Natural killer cell (primary cell): ENCODE results near the gene DSCAML1. TPM values are rescaled to one million over a fixed set of nuclear protein-coding genes. Genes with fewer than 3 reads are reported as not detected.

ENCODE experiments used
- ATAC-seq, 3 donors: fragments of 150-1000 bp in 2 of 3; fragments of 200-7000 bp in 1 of 3; cut with Tn5 transposase; 1 replicate in 1 of 3; 2 replicates in 2 of 3; pipeline ENCODE4 v1.10.0; 2021; ENCODE audit warnings: mild to moderate bottlenecking in 2 of 3, moderate library complexity in 2 of 3
- DNase-seq, 2 donors: peaks; one replicate each; pipeline versions ENCODE4 v3.0.0 to v3.0.0-alpha.2; 2013 to 2021; ENCODE audit warnings: mixed read lengths in 1 of 2
- H3K27ac ChIP-seq: one replicate; pipeline ENCODE4 v1.5.1; 2013; ENCODE audit warnings: mild to moderate bottlenecking, low read length
- H3K27me3 ChIP-seq: one replicate; pipeline ENCODE4 v1.6.1; 2013; ENCODE audit warnings: low read length; ENCODE audit not compliant: control insufficient read depth, insufficient read depth
- H3K36me3 ChIP-seq: one replicate; pipeline ENCODE4 v1.6.1; 2013; ENCODE audit warnings: low read length; ENCODE audit not compliant: control insufficient read depth, insufficient read depth
- H3K4me1 ChIP-seq: one replicate; pipeline ENCODE4 v1.6.1; 2013; ENCODE audit warnings: low read length; ENCODE audit not compliant: control insufficient read depth, insufficient read depth
- H3K4me3 ChIP-seq: one replicate; pipeline ENCODE4 v1.5.1; 2013; ENCODE audit warnings: low read length
- H3K9me3 ChIP-seq: one replicate; pipeline ENCODE4 v1.6.1; 2013; ENCODE audit warnings: low read length; ENCODE audit not compliant: control insufficient read depth, insufficient read depth
- H3K27ac Mint-ChIP-seq, 2 donors: one replicate each; pipeline ENCODE4 v1.8.0; 2022; ENCODE audit warnings: mild to moderate bottlenecking in 2 of 2, mixed read lengths in 2 of 2, moderate library complexity in 1 of 2
- H3K27me3 Mint-ChIP-seq, 2 donors: one replicate each; pipeline ENCODE4 v1.8.0; 2022; ENCODE audit warnings: low read depth in 2 of 2, mixed read lengths in 2 of 2
- H3K36me3 Mint-ChIP-seq: one replicate; pipeline ENCODE4 v1.8.0; 2022; ENCODE audit warnings: mixed read lengths
- H3K4me1 Mint-ChIP-seq, 2 donors: one replicate each; pipeline ENCODE4 v1.8.0; 2022; ENCODE audit warnings: mixed read lengths in 2 of 2
- H3K4me3 Mint-ChIP-seq: one replicate; pipeline ENCODE4 v1.8.0; 2022; ENCODE audit warnings: mild to moderate bottlenecking, moderate library complexity, mixed read lengths
- H3K9me3 Mint-ChIP-seq, 2 donors: one replicate each; pipeline ENCODE4 v1.8.0; 2022; ENCODE audit warnings: mixed read lengths in 2 of 2
- WGBS: methylation state at CpG from one replicate; pipeline ENCODE4 v1.1.7; 2013; ENCODE audit warnings: missing lambda C conversion rate; ENCODE audit not compliant: insufficient coverage; 5-methylcytosine and 5-hydroxymethylcytosine counted together
- intact Hi-C: fragments of 100-400 bp; cut with micrococcal nuclease; formaldehyde crosslinking; loops from one replicate; pipeline ENCODE4 v1.14.2; 2022
- total RNA-seq, 4 donors: library from RNA; stranded (reverse); fragments of 120-200 nt in 1 of 4; gene quantifications; one replicate each; pipeline versions ENCODE4 v1.2.3 to v1.2.4, GENCODE V29; 2013 to 2022
- TF ChIP-seq, protein P1 (sequence below): fragments of 200-600 bp; IDR thresholded peaks from one replicate; pipeline ENCODE4 v1.8.0; 2022; ENCODE audit warnings: antibody characterized with exemption

The DSCAML1 gene
- total RNA-seq, 3 donors from 2014 or later (not counting 1 experiment from before 2014, with no cell fraction given) = 0.66 TPM; not detected in 2

DNA sequence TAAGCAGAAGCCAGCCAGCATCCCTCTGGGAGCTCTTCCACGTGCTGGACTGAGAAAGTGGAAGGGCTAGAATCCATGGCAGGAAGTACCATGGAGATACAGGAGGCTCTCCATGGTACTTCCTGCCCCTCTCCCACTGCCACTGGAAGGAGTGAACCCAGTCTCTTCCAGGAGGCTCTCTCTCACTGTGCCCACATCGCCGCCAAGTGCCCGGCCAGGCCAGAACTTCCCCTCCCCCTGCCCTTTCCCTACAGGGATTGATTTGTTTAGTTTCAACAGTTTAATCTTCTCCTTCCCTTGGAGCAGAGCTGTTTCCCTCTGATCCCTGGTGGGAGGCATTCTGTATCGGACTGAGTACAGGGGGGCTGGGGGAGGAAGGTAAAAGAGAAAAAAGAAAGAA is 133.6 kb downstream of the DSCAML1 start:
- Histone ChIP-seq H3K9me3 (no peaks in the 10 kb centered on the region), H3K36me3 (no peaks in the 10 kb centered on the region), H3K4me1 (peaks cover 5% of the 10 kb centered on the region), H3K27ac (no peak overlapping the region), H3K4me3 (no peak overlapping the region), H3K27me3 (no peaks in the 10 kb centered on the region)
- Mint-ChIP-seq H3K4me3 (no peak overlapping the region), H3K36me3 (no peaks in the 10 kb centered on the region), H3K9me3 (no peaks in the 10 kb centered on the region), H3K4me1 (peaks cover 0 to 5% of the 10 kb centered on the region in 2 donors), H3K27me3 (peaks cover 9 to 11% of the 10 kb centered on the region in 2 donors), H3K27ac (no peak overlapping the region)
- TF ChIP-seq, protein P1, sequence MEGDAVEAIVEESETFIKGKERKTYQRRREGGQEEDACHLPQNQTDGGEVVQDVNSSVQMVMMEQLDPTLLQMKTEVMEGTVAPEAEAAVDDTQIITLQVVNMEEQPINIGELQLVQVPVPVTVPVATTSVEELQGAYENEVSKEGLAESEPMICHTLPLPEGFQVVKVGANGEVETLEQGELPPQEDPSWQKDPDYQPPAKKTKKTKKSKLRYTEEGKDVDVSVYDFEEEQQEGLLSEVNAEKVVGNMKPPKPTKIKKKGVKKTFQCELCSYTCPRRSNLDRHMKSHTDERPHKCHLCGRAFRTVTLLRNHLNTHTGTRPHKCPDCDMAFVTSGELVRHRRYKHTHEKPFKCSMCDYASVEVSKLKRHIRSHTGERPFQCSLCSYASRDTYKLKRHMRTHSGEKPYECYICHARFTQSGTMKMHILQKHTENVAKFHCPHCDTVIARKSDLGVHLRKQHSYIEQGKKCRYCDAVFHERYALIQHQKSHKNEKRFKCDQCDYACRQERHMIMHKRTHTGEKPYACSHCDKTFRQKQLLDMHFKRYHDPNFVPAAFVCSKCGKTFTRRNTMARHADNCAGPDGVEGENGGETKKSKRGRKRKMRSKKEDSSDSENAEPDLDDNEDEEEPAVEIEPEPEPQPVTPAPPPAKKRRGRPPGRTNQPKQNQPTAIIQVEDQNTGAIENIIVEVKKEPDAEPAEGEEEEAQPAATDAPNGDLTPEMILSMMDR = no peak
- ATAC-seq = no peak
- WGBS = 63% methylated on average over 1 of the region's 5 CpGs
- DNase-seq = no peak
- intact Hi-C loops = no loop called here

DNA sequence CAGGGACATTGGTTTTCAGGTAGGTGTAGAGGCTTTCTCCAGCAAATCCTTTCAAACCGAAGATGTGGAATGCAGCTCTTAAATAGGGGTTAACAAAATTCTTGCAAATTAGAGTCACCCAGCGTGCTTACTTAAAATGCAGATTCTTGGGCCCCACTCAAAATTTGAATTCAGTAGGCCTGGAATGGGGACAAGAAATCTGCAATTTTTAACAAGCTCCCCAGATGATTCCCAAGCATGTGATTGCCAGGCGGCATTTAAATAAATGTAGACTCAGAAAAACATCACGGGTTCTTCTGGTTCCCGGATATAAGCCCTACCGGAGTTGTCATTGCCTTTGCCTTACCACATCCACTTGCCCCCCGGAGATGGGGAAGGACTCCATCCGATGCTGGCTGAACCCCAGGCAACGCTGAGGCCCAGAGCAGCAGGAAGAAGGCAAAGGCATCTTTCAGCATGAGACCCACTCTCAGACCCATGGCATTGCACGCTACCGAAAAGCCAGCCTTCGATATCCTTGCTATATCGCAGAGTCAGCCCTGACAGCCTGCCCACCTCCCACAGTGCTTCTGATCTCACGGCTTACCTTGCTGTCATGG is 134.2 kb downstream of the DSCAML1 start:
- Mint-ChIP-seq H3K36me3 (no peaks in the 10 kb centered on the region), H3K27ac (no peak overlapping the region), H3K9me3 (no peaks in the 10 kb centered on the region), H3K4me1 (peaks cover 0 to 5% of the 10 kb centered on the region in 2 donors), H3K4me3 (no peak overlapping the region), H3K27me3 (peaks cover 9 to 16% of the 10 kb centered on the region in 2 donors)
- Histone ChIP-seq H3K9me3 (no peaks in the 10 kb centered on the region), H3K27me3 (no peaks in the 10 kb centered on the region), H3K27ac (no peak overlapping the region), H3K36me3 (no peaks in the 10 kb centered on the region), H3K4me1 (peaks cover 5% of the 10 kb centered on the region), H3K4me3 (no peak overlapping the region)
- 92% methylated on average over 14 of the region's 14 CpGs for WGBS
- intact Hi-C loops = no loop called here
- ATAC-seq = no peak
- DNase-seq = no peak
- TF ChIP-seq, protein P1 = no peak

DNA sequence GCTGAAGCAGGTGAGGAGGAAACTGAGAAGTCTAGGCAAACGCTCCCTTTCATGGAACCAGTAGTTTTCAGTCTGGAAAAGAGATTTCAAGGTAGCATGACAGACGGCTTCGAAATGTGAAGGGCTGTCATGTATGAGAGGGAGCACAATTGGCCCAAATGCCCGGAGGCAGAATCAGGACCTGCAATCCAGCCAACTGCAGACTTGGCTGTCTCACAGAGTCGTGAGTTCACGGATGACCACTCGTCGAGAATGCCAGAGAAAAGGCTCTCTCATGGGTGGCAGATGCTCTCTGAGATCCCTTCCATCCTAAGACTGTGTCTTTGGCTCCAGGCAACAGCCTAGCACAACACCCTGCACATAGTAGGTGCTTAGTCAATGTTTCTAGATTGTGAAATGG is 134.8 kb downstream of the DSCAML1 start:
- Histone ChIP-seq H3K9me3 (no peaks in the 10 kb centered on the region), H3K4me1 (peaks cover 5% of the 10 kb centered on the region), H3K27me3 (no peaks in the 10 kb centered on the region), H3K27ac (no peak overlapping the region), H3K4me3 (no peak overlapping the region), H3K36me3 (no peaks in the 10 kb centered on the region)
- Mint-ChIP-seq H3K4me3 (no peak overlapping the region), H3K9me3 (no peaks in the 10 kb centered on the region), H3K36me3 (no peaks in the 10 kb centered on the region), H3K4me1 (peaks cover 0 to 5% of the 10 kb centered on the region in 2 donors), H3K27ac (no peak overlapping the region), H3K27me3 (peaks cover 9 to 16% of the 10 kb centered on the region in 2 donors)
- DNase-seq = no peak
- whole genome bisulfite sequencing = 88% methylated on average over 8 of the region's 8 CpGs
- intact Hi-C loops = no loop called here
- ATAC-seq = no peak
- TF ChIP-seq, protein P1 = no peak

DNA sequence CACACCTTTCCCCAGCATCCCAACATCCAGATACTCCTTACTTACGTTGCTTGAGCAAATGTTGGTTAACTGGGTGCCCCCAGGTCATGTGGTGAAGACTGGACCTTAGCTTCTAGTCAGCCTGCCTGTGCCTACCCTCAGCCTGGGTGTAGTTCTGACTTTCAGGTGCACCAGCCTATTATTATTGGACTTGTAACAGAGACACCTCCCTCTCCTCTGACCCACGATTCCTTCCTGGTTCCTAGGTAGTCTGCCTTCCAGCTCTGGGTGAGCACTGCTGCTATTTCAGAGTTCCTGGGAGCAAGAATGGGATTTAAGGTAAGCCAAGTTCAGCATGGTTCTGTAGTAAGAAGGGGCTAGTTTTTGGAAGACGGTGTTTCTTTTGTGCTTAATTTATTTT is 138.2 kb downstream of the DSCAML1 start:
- Mint-ChIP-seq H3K36me3 (no peaks in the 10 kb centered on the region), H3K4me1 (no peaks in the 10 kb centered on the region), H3K9me3 (no peaks in the 10 kb centered on the region), H3K4me3 (no peak overlapping the region), H3K27ac (no peak overlapping the region), H3K27me3 (peaks cover 7 to 16% of the 10 kb centered on the region in 2 donors)
- no peak overlapping the region for H3K4me3 ChIP-seq
- DNase-seq (no peak), ATAC-seq (no peak)
- no peaks in the 10 kb centered on the region for H3K36me3 ChIP-seq
- H3K4me1 ChIP-seq = no peaks in the 10 kb centered on the region
- H3K9me3 ChIP-seq = no peaks in the 10 kb centered on the region
- no peak overlapping the region for H3K27ac ChIP-seq
- WGBS = 77% methylated on average over 3 of the region's 3 CpGs
- intact Hi-C loops = no loop called here
- no peaks in the 10 kb centered on the region for H3K27me3 ChIP-seq
- TF ChIP-seq, protein P1 = no peak
